Measurements from ENCODE around the gene SOSTDC1. TPM values are rescaled to one million over a fixed set of nuclear protein-coding genes. Genes with fewer than 3 reads are reported as not detected.

Gene SOSTDC1
- total RNA-seq, 2 donors from 2014 or later: 6.4 to 7.1 TPM

DNA sequence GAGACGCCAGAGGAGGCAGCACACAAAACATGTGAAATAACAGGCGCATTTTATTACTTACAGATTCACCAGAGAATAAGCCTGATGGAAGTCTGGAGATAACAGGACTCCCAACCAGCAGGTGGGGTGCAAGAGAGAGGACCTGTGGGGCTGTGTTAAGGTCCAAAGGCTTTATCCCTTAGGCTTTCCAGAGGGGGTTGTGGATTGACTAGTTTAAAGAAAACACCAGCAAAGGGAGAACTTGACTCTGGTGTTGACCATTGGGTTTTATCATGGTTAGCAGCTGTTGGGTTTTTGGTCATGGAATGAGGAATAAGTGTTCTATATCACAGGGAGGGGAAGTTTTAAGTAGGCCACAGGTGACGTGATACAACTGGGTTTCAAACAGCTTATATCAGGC, 42.6 kb downstream of the SOSTDC1 start:
- DNase-seq (no peak), ATAC-seq (no peak)
- intact Hi-C loops (cut with DNase I, micrococcal nuclease): no loop called here

DNA sequence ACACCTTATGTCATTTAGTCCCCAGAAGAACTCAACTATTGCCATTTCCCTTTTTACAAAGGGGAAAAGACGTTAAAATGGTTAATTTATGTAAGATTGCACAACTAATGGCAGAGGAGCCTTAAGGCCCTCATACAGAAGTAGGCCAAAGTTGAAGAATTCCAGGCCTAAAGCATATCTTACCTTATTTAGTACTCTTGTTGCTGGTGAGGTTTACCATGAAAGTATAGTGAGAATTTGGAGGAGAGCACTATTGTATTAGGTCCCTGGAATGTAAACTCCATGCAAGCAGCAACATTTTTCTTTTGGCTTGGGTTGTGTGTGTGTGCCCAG, 43.5 kb downstream of the SOSTDC1 start:
- intact Hi-C loops (cut with DNase I, micrococcal nuclease): no loop called here
- ATAC-seq (no peak), DNase-seq (no peak)

DNA sequence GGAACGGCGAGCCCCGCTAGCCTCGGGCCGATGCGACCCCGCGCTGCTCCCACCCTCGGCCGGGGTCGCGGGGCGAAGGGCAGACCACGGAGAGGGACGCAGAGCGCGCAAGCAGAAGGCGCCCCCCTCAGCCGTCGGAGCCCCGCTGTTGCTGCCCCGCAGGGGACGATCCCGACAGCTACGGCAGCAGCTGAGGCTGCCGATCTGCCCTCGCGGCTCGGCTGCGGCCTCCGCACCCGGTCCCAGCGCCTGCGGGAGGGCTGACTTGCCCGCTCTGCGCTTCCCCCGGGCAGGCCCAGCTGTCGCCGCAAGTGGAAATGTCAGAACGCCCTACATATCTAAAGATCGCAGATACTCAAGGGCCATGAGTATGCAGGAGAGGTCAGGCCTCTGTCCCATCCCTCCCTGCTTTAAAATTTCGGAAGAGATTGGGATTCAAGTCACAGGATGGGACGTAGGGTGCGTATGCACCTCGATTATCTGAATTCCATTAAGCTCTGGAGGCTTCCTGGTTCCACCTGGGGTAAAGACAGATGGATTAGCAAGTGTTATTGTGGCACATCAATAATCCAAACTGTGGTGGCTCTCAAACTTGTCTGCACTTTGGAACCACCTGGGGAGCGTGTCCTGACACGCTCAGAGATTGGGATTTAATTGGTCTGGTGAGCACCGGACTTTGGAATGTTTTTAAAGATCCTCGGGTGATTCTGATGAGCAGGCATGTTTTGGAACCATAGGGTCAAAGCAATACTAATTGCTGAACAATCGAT, 44.0 kb downstream of the SOSTDC1 start, which contains the start of gene CRPPA:
Gene CRPPA, minus strand, starts transcription at position 206 of the 770 bp plus-strand sequence. CDS start 216 bp downstream, outside the sequence.
- peak; percentile 53 for ATAC-seq
- peak; percentile 47 to 53 for DNase-seq
- intact Hi-C loops (cut with DNase I, micrococcal nuclease): no loop called here

DNA sequence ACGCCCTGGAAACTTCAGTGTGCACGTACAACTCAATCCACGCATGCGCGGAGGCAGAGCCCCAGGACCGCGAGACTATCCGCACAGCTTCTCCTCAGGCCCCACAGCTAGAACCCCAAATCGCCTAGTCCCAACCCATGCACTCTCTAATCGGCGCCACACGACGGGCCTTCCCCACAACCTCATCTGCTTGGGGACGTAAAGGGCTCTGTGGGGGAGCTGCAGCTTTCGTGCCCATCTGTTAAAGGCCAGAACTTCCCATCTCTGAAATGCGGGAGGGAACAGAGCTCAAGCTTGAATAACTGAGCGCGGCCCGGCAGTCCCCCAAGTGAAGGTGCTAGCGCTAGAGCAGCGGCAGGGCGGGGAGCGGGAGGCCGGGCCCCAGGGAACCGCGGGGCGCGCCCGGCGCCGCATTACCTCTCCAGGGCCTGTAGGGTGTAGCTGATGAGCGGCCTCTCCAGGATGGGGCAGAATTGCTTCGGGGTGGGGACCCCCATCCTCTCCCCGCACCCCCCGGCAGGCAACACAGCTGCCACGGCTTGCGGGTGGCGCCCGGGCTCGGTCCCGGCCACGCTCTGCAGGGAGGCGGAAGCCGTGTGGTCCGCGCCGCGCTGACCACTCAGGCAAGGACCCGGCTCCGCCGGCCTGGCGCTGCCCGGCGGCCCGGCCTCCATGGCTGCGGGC, 44.7 kb downstream of the SOSTDC1 start:
- peak; percentile 85 for ATAC-seq

DNA sequence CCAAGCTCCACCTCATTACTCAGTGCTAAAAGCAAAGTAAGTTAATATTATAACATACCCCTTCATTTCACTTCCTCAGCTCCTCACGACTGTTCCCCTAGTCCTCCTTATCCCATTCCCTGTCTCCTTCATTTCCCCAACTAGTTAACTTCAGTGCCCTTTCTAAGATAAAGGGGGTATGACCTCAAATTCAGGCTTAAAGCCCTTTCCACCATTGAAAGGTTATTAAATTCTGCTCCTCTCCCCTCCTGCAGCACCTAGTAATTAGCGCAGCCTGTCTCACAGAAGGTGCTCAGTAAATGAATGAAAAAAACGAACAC, 45.2 kb downstream of the SOSTDC1 start:
- intact Hi-C loops (cut with DNase I, micrococcal nuclease): no loop called here
- DNase-seq (no peak), ATAC-seq (peak; percentile 1)

More for the DNA sequence above, 44.7 kb downstream of the SOSTDC1 start:
- DNase-seq: peak; percentile 89 to 90
- intact Hi-C loops (cut with DNase I, micrococcal nuclease): no loop called here

GRCh38 chr7:16419859-16420258, 45.7 kb downstream of the SOSTDC1 start:
- intact Hi-C loops (cut with DNase I, micrococcal nuclease): no loop called here
- DNase-seq (no peak), ATAC-seq (no peak)

GRCh38 chr7:16419126-16419525, 46.4 kb downstream of the SOSTDC1 start:
- no peak for DNase-seq
- ATAC-seq: no peak
- intact Hi-C loops (cut with DNase I, micrococcal nuclease): no loop called here

- intact Hi-C loops (cut with DNase I, micrococcal nuclease): no loop called here
- ATAC-seq (no peak), DNase-seq (no peak)
Observed at GRCh38 chr7:16417906-16418305, 47.6 kb downstream of the SOSTDC1 start.

DNA sequence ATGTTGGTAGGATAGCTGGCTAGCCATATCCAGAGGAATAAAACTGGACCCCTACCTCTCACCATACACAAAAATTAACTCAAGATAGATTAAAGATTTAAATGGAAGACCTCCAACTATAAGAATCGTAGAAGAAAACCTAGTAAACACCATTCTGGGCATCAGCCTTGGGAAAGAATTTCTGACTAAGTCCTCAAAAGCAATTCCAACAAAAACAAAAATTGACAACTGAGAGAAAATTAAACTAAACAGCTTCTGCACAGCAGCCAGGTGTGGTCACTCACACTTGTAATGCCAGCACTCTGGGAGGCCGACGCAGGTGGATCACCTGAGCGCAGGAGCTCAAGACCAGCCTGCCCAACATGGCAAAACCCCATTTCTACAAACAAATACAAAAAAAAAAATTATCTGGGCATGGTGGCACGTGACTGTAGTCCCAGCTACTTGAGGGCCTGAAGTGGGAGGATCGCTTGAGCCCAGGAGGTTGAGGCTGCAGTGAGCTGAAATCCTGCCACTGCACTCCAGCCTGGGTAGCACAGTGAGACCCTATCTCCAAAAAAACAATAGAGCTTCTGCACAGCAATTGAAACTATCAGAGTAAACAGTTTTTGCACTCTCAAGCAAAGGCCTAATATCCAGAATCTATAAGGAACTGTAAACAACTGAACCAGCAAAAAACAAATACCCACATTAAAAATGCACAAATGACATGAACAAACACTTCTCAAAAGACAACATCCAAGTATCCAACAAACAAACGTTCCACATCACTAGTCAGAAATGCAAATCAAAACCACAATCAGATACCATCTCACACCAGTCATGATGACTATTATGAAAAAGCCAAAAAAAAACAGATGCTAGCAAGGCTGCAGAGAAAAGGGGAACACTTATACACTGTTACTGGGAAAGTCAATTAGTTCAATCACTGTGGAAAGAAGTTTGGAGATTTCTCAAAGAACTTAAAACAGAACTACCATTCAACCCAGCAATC, 49.0 kb downstream of the SOSTDC1 start:
- DNase-seq (no peak), ATAC-seq (no peak)
- intact Hi-C loops (cut with DNase I, micrococcal nuclease): no loop called here

GRCh38 chr7:16412274-16413254, 53.0 kb downstream of the SOSTDC1 start:
- DNase-seq (no peak), ATAC-seq (no peak)
- intact Hi-C loops (cut with DNase I, micrococcal nuclease): no loop called here

Other genes starting within 250 kb of the SOSTDC1 start
- gene CRPPA, start 44.2 kb downstream of the SOSTDC1 start, total RNA-seq: 1 to 10 TPM; 2.6 to 2.7 TPM
- not detected for gene LRRC72, start 61.1 kb upstream of the SOSTDC1 start, total RNA-seq
- 10 to 100 TPM; 22.8 to 27.5 TPM for gene ANKMY2, start 180.0 kb upstream of the SOSTDC1 start, total RNA-seq
- 10 to 100 TPM; 52.9 to 62.3 TPM for gene BZW2, start 180.4 kb upstream of the SOSTDC1 start, total RNA-seq